ENCODE results near the gene RERE. TPM values are rescaled to one million over a fixed set of nuclear protein-coding genes. Genes with fewer than 3 reads are reported as not detected.
"Not testable (repeated sequence)": the region's sequence is repeated elsewhere in the genome, so short reads cannot be mapped to it uniquely, and the experiment has no call there.

Gene RERE
- total RNA-seq, 2 donors from 2014 or later = 102 to 108 TPM

GRCh38 chr1:8823295-8823664 lies 5.8 kb upstream of the RERE start:
- no peak for ATAC-seq
- H3K4me1 Mint-ChIP-seq = peaks cover 2% of the 10 kb centered on the region
- H3K4me3 Mint-ChIP-seq = no peak overlapping the region

GRCh38 chr1:8822373-8823294 lies 5.2 kb upstream of the RERE start:
- H3K27ac Mint-ChIP-seq = no peak overlapping the region
- H3K27me3 Mint-ChIP-seq = peaks cover 7% of the 10 kb centered on the region
- ATAC-seq (no peak), DNase-seq (no peak)
- no peaks in the 10 kb centered on the region for H3K9me3 ChIP-seq (ENCODE audit: control insufficient read depth, low read length, poor library complexity, severe bottlenecking)
- H3K4me3 Mint-ChIP-seq = no peak overlapping the region
- H3K4me1 Mint-ChIP-seq = peaks cover 4% of the 10 kb centered on the region
- H3K36me3 Mint-ChIP-seq (ENCODE audit: low read depth) = no peaks in the 10 kb centered on the region

More at GRCh38 chr1:8823295-8823664, 5.8 kb upstream of the RERE start:
- H3K27ac Mint-ChIP-seq = no peak overlapping the region
- no peak for DNase-seq
- no peaks in the 10 kb centered on the region for H3K9me3 ChIP-seq (ENCODE audit: control insufficient read depth, low read length, poor library complexity, severe bottlenecking)
- H3K36me3 Mint-ChIP-seq (ENCODE audit: low read depth) = no peaks in the 10 kb centered on the region
- H3K27me3 Mint-ChIP-seq = peaks cover 7% of the 10 kb centered on the region

- H3K9me3 ChIP-seq (ENCODE audit: control insufficient read depth, low read length, poor library complexity, severe bottlenecking) = no peaks in the 10 kb centered on the region
- ATAC-seq = no peak
- Mint-ChIP-seq H3K4me3 (no peak overlapping the region), H3K27me3 (peaks cover 7% of the 10 kb centered on the region), H3K36me3 (ENCODE audit: low read depth) (peaks cover 2% of the 10 kb centered on the region), H3K4me1 (peaks cover 13% of the 10 kb centered on the region), H3K27ac (no peak overlapping the region)
- no peak for DNase-seq
These were observed 3.6 kb upstream of the RERE start for GRCh38 chr1:8821084-8821483.

GRCh38 chr1:8818789-8819188 lies 1.3 kb upstream of the RERE start:
- not testable (repeated sequence) for H3K27me3 Mint-ChIP-seq; H3K27ac Mint-ChIP-seq; H3K4me3 Mint-ChIP-seq; H3K9me3 ChIP-seq (ENCODE audit: control insufficient read depth, low read length, poor library complexity, severe bottlenecking); H3K36me3 Mint-ChIP-seq (ENCODE audit: low read depth); DNase-seq; ATAC-seq
- peaks cover 24% of the 10 kb centered on the region for H3K4me1 Mint-ChIP-seq

GRCh38 chr1:8818325-8818775 lies 910 bp upstream of the RERE start:
- peak overlapping the region; percentile 97 for H3K27ac Mint-ChIP-seq
- H3K4me3 Mint-ChIP-seq = peak overlapping the region; percentile 97
- ATAC-seq = no peak
- H3K4me1 Mint-ChIP-seq = peaks cover 24% of the 10 kb centered on the region
- no peak for DNase-seq
- H3K27me3 Mint-ChIP-seq = peaks cover 7% of the 10 kb centered on the region
- no peaks in the 10 kb centered on the region for H3K9me3 ChIP-seq (ENCODE audit: control insufficient read depth, low read length, poor library complexity, severe bottlenecking)
- H3K36me3 Mint-ChIP-seq (ENCODE audit: low read depth) = peaks cover 2% of the 10 kb centered on the region

GRCh38 chr1:8816831-8817411 lies 519 bp downstream of the RERE start:
- H3K4me3 Mint-ChIP-seq = peak overlapping the region; percentile 97
- no peaks in the 10 kb centered on the region for H3K9me3 ChIP-seq (ENCODE audit: control insufficient read depth, low read length, poor library complexity, severe bottlenecking)
- H3K4me1 Mint-ChIP-seq = peaks cover 27% of the 10 kb centered on the region
- ATAC-seq = peak; percentile 26
- peaks cover 2% of the 10 kb centered on the region for H3K36me3 Mint-ChIP-seq (ENCODE audit: low read depth)
- H3K27ac Mint-ChIP-seq = peak overlapping the region; percentile 97
- peak in 2 of 3 donors; percentile 18 for DNase-seq
- H3K27me3 Mint-ChIP-seq = peaks cover 2% of the 10 kb centered on the region

GRCh38 chr1:8816264-8816663 lies 1.2 kb downstream of the RERE start:
- Mint-ChIP-seq H3K36me3 (ENCODE audit: low read depth) (peaks cover 2% of the 10 kb centered on the region), H3K4me1 (peaks cover 27% of the 10 kb centered on the region), H3K4me3 (peak overlapping the region; percentile 97), H3K27me3 (no peaks in the 10 kb centered on the region), H3K27ac (peak overlapping the region; percentile 97)
- no peak for ATAC-seq
- no peaks in the 10 kb centered on the region for H3K9me3 ChIP-seq (ENCODE audit: control insufficient read depth, low read length, poor library complexity, severe bottlenecking)
- no peak for DNase-seq

GRCh38 chr1:8815582-8816151 lies 1.8 kb downstream of the RERE start:
- Mint-ChIP-seq H3K27ac (peak overlapping the region; percentile 97), H3K36me3 (ENCODE audit: low read depth) (peaks cover 2% of the 10 kb centered on the region), H3K27me3 (no peaks in the 10 kb centered on the region), H3K4me1 (peaks cover 29% of the 10 kb centered on the region), H3K4me3 (peak overlapping the region; percentile 97)
- DNase-seq (no peak), ATAC-seq (no peak)
- H3K9me3 ChIP-seq (ENCODE audit: control insufficient read depth, low read length, poor library complexity, severe bottlenecking) = no peaks in the 10 kb centered on the region

GRCh38 chr1:8814865-8815264 lies 2.6 kb downstream of the RERE start:
- Mint-ChIP-seq H3K4me1 (peaks cover 29% of the 10 kb centered on the region), H3K27ac (no peak overlapping the region), H3K36me3 (ENCODE audit: low read depth) (peaks cover 2% of the 10 kb centered on the region), H3K4me3 (peak overlapping the region; percentile 45), H3K27me3 (no peaks in the 10 kb centered on the region)
- ATAC-seq (no peak), DNase-seq (no peak)
- H3K9me3 ChIP-seq (ENCODE audit: control insufficient read depth, low read length, poor library complexity, severe bottlenecking) = no peaks in the 10 kb centered on the region

GRCh38 chr1:8813991-8814390 lies 3.4 kb downstream of the RERE start:
- Mint-ChIP-seq H3K4me1 (peaks cover 29% of the 10 kb centered on the region), H3K36me3 (ENCODE audit: low read depth) (peaks cover 2% of the 10 kb centered on the region), H3K27ac (no peak overlapping the region), H3K4me3 (no peak overlapping the region), H3K27me3 (no peaks in the 10 kb centered on the region)
- no peaks in the 10 kb centered on the region for H3K9me3 ChIP-seq (ENCODE audit: control insufficient read depth, low read length, poor library complexity, severe bottlenecking)
- DNase-seq (no peak), ATAC-seq (no peak)

GRCh38 chr1:8813016-8813763 lies 4.2 kb downstream of the RERE start:
- peaks cover 27% of the 10 kb centered on the region for H3K4me1 Mint-ChIP-seq
- peaks cover 2% of the 10 kb centered on the region for H3K36me3 Mint-ChIP-seq (ENCODE audit: low read depth)
- no peak for DNase-seq
- H3K9me3 ChIP-seq (ENCODE audit: control insufficient read depth, low read length, poor library complexity, severe bottlenecking) = no peaks in the 10 kb centered on the region
- no peak overlapping the region for H3K4me3 Mint-ChIP-seq
- no peak for ATAC-seq
- peak overlapping the region; percentile 34 for H3K27ac Mint-ChIP-seq
- H3K27me3 Mint-ChIP-seq = no peaks in the 10 kb centered on the region

GRCh38 chr1:8812081-8812480 lies 5.4 kb downstream of the RERE start:
- Mint-ChIP-seq H3K27ac (no peak overlapping the region), H3K4me3 (no peak overlapping the region), H3K36me3 (ENCODE audit: low read depth) (no peaks in the 10 kb centered on the region), H3K4me1 (peaks cover 22% of the 10 kb centered on the region), H3K27me3 (no peaks in the 10 kb centered on the region)
- DNase-seq = no peak
- ATAC-seq = no peak
- H3K9me3 ChIP-seq (ENCODE audit: control insufficient read depth, low read length, poor library complexity, severe bottlenecking) = no peaks in the 10 kb centered on the region

GRCh38 chr1:8810987-8811386 lies 6.5 kb downstream of the RERE start:
- no peak overlapping the region for H3K4me3 Mint-ChIP-seq
- no peak for ATAC-seq
- peaks cover 15% of the 10 kb centered on the region for H3K4me1 Mint-ChIP-seq

More at GRCh38 chr1:8810987-8811386, 6.5 kb downstream of the RERE start:
- DNase-seq = no peak
- H3K27ac Mint-ChIP-seq = no peak overlapping the region
- no peaks in the 10 kb centered on the region for H3K9me3 ChIP-seq (ENCODE audit: control insufficient read depth, low read length, poor library complexity, severe bottlenecking)
- H3K36me3 Mint-ChIP-seq (ENCODE audit: low read depth) = no peaks in the 10 kb centered on the region
- H3K27me3 Mint-ChIP-seq = no peaks in the 10 kb centered on the region
